H9 (cell line): Measurements from ENCODE around the gene ASB7. TPM values are rescaled to one million over a fixed set of nuclear protein-coding genes. Genes with fewer than 3 reads are reported as not detected.

Experiments used
- DNase-seq: peaks from one replicate; pipeline ENCODE4 v3.0.0-alpha.2; 2017
- H2AFZ ChIP-seq: one replicate; pipeline ENCODE4 v1.6.1; 2013; ENCODE audit warnings: mild to moderate bottlenecking, low read length, control low read depth, moderate library complexity
- H2AK5ac ChIP-seq: 2 replicates; pipeline ENCODE4 v1.6.1; 2013; ENCODE audit warnings: low read length, control low read depth, mixed read lengths; ENCODE audit not compliant: insufficient read length
- H2BK120ac ChIP-seq: one replicate; pipeline ENCODE4 v1.6.1; 2013; ENCODE audit warnings: low read depth, mild to moderate bottlenecking, low read length, control low read depth, inconsistent platforms; ENCODE audit not compliant: poor library complexity, severe bottlenecking
- H2BK12ac ChIP-seq: 2 replicates; pipeline ENCODE4 v1.6.1; 2013; ENCODE audit warnings: low read length, control low read depth, mixed read lengths, low read depth; ENCODE audit not compliant: insufficient read length
- H2BK15ac ChIP-seq: 2 replicates; pipeline ENCODE4 v1.6.1; 2013; ENCODE audit warnings: low read depth, low read length, control low read depth
- H2BK20ac ChIP-seq: one replicate; pipeline ENCODE4 v1.6.1; 2013; ENCODE audit warnings: low read depth, mild to moderate bottlenecking, low read length, control low read depth, inconsistent platforms; ENCODE audit not compliant: poor library complexity, severe bottlenecking
- H2BK5ac ChIP-seq: 2 replicates; pipeline ENCODE4 v1.6.1; 2013; ENCODE audit warnings: low read length, control low read depth, mixed read lengths; ENCODE audit not compliant: insufficient read length
- H3K14ac ChIP-seq: 2 replicates; pipeline ENCODE4 v1.6.1; 2013; ENCODE audit warnings: low read length, control low read depth; ENCODE audit not compliant: insufficient read depth
- H3K18ac ChIP-seq: 2 replicates; pipeline ENCODE4 v1.6.1; 2013; ENCODE audit warnings: low read depth, mild to moderate bottlenecking, mixed read lengths, low read length, control low read depth; ENCODE audit not compliant: insufficient read length
- H3K23ac ChIP-seq: 2 replicates; pipeline ENCODE4 v1.6.1; 2013; ENCODE audit warnings: low read length, control low read depth, mixed read lengths, low read depth; ENCODE audit not compliant: insufficient read length
- H3K23me2 ChIP-seq: 2 replicates; pipeline ENCODE4 v1.6.1; 2013; ENCODE audit warnings: low read depth, mild to moderate bottlenecking, mixed read lengths, low read length, control low read depth; ENCODE audit not compliant: insufficient read length, poor library complexity, severe bottlenecking
- H3K27ac ChIP-seq: 2 replicates; pipeline ENCODE4 v1.5.1; 2013; ENCODE audit warnings: low read length, control low read depth, mixed read lengths, low read depth; ENCODE audit not compliant: insufficient read length
- H3K27me3 ChIP-seq: 2 replicates; pipeline ENCODE4 v1.6.1; 2013; ENCODE audit warnings: low read length, control low read depth, inconsistent platforms; ENCODE audit not compliant: insufficient read depth
- H3K4ac ChIP-seq: 2 replicates; pipeline ENCODE4 v1.6.1; 2013; ENCODE audit warnings: low read depth, mild to moderate bottlenecking, control low read depth, inconsistent platforms, low read length, moderate library complexity
- H3K4me1 ChIP-seq: 2 replicates; pipeline ENCODE4 v1.6.1; 2013; ENCODE audit warnings: low read length, control low read depth, inconsistent platforms; ENCODE audit not compliant: insufficient read depth
- H3K4me2 ChIP-seq: 2 replicates; pipeline ENCODE4 v1.6.1; 2013; ENCODE audit warnings: low read length, control low read depth, mixed read lengths; ENCODE audit not compliant: insufficient read length, insufficient read depth
- H3K56ac ChIP-seq: 2 replicates; pipeline ENCODE4 v1.6.1; 2013; ENCODE audit warnings: low read depth, mild to moderate bottlenecking, mixed read lengths, low read length, control low read depth; ENCODE audit not compliant: insufficient read length
- H3K79me1 ChIP-seq: 2 replicates; pipeline ENCODE4 v1.6.1; 2013; ENCODE audit warnings: low read depth, mild to moderate bottlenecking, moderate library complexity, low read length, control low read depth, inconsistent platforms; ENCODE audit not compliant: insufficient read depth, poor library complexity, severe bottlenecking
- H3K79me2 ChIP-seq: 2 replicates; pipeline ENCODE4 v1.6.1; 2013; ENCODE audit warnings: low read length, control low read depth, inconsistent platforms; ENCODE audit not compliant: insufficient read depth
- H3K9ac ChIP-seq: 2 replicates; pipeline ENCODE4 v1.6.1; 2013; ENCODE audit warnings: low read length, control low read depth, mixed read lengths; ENCODE audit not compliant: insufficient read length; ENCODE audit errors: extremely low read depth
- H3K9me3 ChIP-seq: one replicate; pipeline ENCODE4 v1.6.1; 2013; ENCODE audit warnings: low read depth, low read length, inconsistent platforms; ENCODE audit not compliant: control insufficient read depth
- H3T11ph ChIP-seq: one replicate; pipeline ENCODE4 v1.6.1; 2013; ENCODE audit warnings: mild to moderate bottlenecking, low read length, control low read depth, inconsistent platforms
- H4K20me1 ChIP-seq: one replicate; pipeline ENCODE4 v1.6.1; 2013; ENCODE audit not compliant: control insufficient read depth, insufficient read length, insufficient read depth
- H4K5ac ChIP-seq: 2 replicates; pipeline ENCODE4 v1.6.1; 2013; ENCODE audit warnings: low read depth, mild to moderate bottlenecking, mixed read lengths, low read length, control low read depth; ENCODE audit not compliant: insufficient read length
- H4K8ac ChIP-seq: replicated peaks from 2 replicates; pipeline ENCODE4 v1.6.1; 2013; ENCODE audit warnings: low read length, control low read depth, mixed read lengths, low read depth; ENCODE audit not compliant: insufficient read length
- H4K91ac ChIP-seq: 2 replicates; pipeline ENCODE4 v1.6.1; 2013; ENCODE audit warnings: low read depth, mild to moderate bottlenecking, moderate library complexity, mixed read lengths, low read length, control low read depth; ENCODE audit not compliant: insufficient read length
- H3K27ac Mint-ChIP-seq, 3 experiments: 2 replicates in 2 of 3; 3 replicates in 1 of 3; pipeline ENCODE4 v1.8.0; 2020 to 2021; ENCODE audit warnings: mixed read lengths in 3 of 3, mild to moderate bottlenecking in 1 of 3, moderate library complexity in 1 of 3
- H3K27me3 Mint-ChIP-seq: 2 replicates; pipeline ENCODE4 v1.8.0; 2021; ENCODE audit warnings: low read depth, mild to moderate bottlenecking, moderate library complexity, mixed read lengths
- H3K36me3 Mint-ChIP-seq, 3 experiments: 2 replicates in 2 of 3; 3 replicates in 1 of 3; pipeline ENCODE4 v1.8.0; 2020 to 2021; ENCODE audit warnings: low read depth in 3 of 3, mixed read lengths in 3 of 3; ENCODE audit not compliant: insufficient read depth in 1 of 3
- H3K4me1 Mint-ChIP-seq, 2 experiments: 2 replicates each; pipeline ENCODE4 v1.8.0; 2020; ENCODE audit warnings: mixed read lengths in 2 of 2
- H3K4me3 Mint-ChIP-seq, 2 experiments: 2 replicates in 1 of 2; 3 replicates in 1 of 2; pipeline ENCODE4 v1.8.0; 2020 to 2021; ENCODE audit warnings: mild to moderate bottlenecking in 2 of 2, mixed read lengths in 2 of 2, moderate library complexity in 1 of 2
- H3K9me3 Mint-ChIP-seq, 2 experiments: 2 replicates in 1 of 2; 3 replicates in 1 of 2; pipeline ENCODE4 v1.8.0; 2020; ENCODE audit warnings: mild to moderate bottlenecking in 2 of 2, mixed read lengths in 2 of 2, moderate library complexity in 1 of 2
- WGBS: extraction: QIAGEN DNeasy Blood & Tissue Kit; methylation state at CpG from one replicate; pipeline ENCODE4 v1.1.7; 2013; ENCODE audit warnings: missing lambda C conversion rate, low lambda C conversion rate, mixed read lengths; ENCODE audit not compliant: insufficient read length; ENCODE audit errors: extremely low coverage; 5-methylcytosine and 5-hydroxymethylcytosine counted together
- total RNA-seq: library from RNA; stranded (reverse); gene quantifications from 2 replicates; pipeline ENCODE4 v1.2.1, GENCODE V29; 2021
- TF ChIP-seq, protein P1 (sequence below): fragments of 200-600 bp; sonication (generic); conservative IDR thresholded peaks from 3 replicates; pipeline ENCODE4 v1.8.0; 2021; ENCODE audit warnings: antibody characterized with exemption, mild to moderate bottlenecking

Gene ASB7
- total RNA-seq, 1 experiment from 2014 or later = 12.8 TPM

DNA sequence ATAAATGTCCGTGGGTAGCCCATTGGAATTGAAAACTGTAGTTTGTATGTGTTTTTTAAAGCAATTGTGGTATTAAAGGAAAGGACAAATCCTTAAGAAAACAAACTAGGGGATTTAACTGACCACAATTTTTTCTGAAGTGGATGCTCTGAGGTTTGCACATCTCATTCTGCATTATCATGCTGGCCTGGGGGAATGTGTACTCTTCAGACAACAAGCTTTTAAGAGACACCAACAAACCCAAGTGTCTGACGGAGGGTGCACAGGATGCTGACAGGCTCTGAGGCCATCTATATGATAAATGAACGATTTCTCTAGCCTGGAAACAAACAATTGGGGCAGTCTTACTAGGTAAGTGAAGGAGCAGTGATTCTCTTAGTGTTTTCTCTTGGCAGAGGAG lies 9.5 kb upstream of the ASB7 start:
- H3K27ac Mint-ChIP-seq = no peak overlapping the region
- TF ChIP-seq, protein P1, sequence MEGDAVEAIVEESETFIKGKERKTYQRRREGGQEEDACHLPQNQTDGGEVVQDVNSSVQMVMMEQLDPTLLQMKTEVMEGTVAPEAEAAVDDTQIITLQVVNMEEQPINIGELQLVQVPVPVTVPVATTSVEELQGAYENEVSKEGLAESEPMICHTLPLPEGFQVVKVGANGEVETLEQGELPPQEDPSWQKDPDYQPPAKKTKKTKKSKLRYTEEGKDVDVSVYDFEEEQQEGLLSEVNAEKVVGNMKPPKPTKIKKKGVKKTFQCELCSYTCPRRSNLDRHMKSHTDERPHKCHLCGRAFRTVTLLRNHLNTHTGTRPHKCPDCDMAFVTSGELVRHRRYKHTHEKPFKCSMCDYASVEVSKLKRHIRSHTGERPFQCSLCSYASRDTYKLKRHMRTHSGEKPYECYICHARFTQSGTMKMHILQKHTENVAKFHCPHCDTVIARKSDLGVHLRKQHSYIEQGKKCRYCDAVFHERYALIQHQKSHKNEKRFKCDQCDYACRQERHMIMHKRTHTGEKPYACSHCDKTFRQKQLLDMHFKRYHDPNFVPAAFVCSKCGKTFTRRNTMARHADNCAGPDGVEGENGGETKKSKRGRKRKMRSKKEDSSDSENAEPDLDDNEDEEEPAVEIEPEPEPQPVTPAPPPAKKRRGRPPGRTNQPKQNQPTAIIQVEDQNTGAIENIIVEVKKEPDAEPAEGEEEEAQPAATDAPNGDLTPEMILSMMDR = no peak
- Histone ChIP-seq H3T11ph (no peak overlapping the region), H3K27ac (no peak overlapping the region), H3K79me1 (no peaks in the 10 kb centered on the region), H3K23ac (no peak overlapping the region), H2BK5ac (no peak overlapping the region), H2AK5ac (no peak overlapping the region), H2BK20ac (no peak overlapping the region), H3K56ac (no peak overlapping the region), H4K91ac (no peak overlapping the region), H3K14ac (no peak overlapping the region), H3K23me2 (no peaks in the 10 kb centered on the region), H3K79me2 (no peaks in the 10 kb centered on the region), H3K9ac (no peak overlapping the region), H4K8ac (no peak overlapping the region), H3K27me3 (no peaks in the 10 kb centered on the region), H2BK120ac (no peak overlapping the region), H4K20me1 (no peaks in the 10 kb centered on the region), H3K4me2 (no peak overlapping the region), H2BK15ac (no peak overlapping the region), H2BK12ac (no peak overlapping the region), H2AFZ (no peak overlapping the region), H4K5ac (no peak overlapping the region), H3K4ac (no peak overlapping the region), H3K9me3 (peaks cover 20% of the 10 kb centered on the region), H3K4me1 (no peaks in the 10 kb centered on the region), H3K18ac (no peak overlapping the region)
- no peak for DNase-seq
- no peak overlapping the region; a peak in 1 of 5 replicates for H3K4me3 Mint-ChIP-seq
- no peaks in the 10 kb centered on the region for H3K27me3 Mint-ChIP-seq
- peaks cover 33 to 41% of the 10 kb centered on the region in 2 experiments for H3K9me3 Mint-ChIP-seq
- H3K36me3 Mint-ChIP-seq = peaks cover 16 to 33% (median 31%) of the 10 kb centered on the region in 3 experiments
- no peaks in the 10 kb centered on the region for H3K4me1 Mint-ChIP-seq
- no CpG with 5 or more reads among the region's 3 CpGs for WGBS
